ENCODE data around the gene SAA4. TPM values are rescaled to one million over a fixed set of nuclear protein-coding genes. Genes with fewer than 3 reads are reported as not detected.

SAA4 gene
- total RNA-seq, 3 donors from 2014 or later = 5.6 to 45.2 TPM; not detected in 1

DNA sequence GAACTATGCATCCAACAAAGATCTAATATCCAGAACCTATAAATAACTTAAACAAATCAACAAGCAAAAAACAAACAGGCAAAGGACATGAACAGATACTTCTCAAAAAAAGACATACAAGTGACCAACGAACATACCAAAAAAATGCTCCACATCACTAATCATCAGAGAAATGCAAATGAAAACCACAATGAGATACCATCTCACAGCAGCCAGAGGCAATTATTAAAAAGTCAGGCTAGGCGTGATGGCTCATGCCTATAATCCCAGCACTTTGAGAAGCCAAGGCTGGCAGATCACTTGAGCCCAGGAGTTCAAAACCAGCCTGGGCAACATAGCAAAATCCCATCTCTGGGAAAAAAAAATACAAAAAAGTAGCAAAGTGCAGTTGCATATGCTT lies 10.7 kb downstream of the SAA4 start:
- Histone ChIP-seq H3K9me3 (no peaks in the 10 kb centered on the region), H3K27me3 (no peaks in the 10 kb centered on the region), H3K4me1 (no peaks in the 10 kb centered on the region), H3K4me3 (no peak overlapping the region), H3K27ac (no peak overlapping the region), H3K36me3 (no peaks in the 10 kb centered on the region)
- no peak for TF ChIP-seq POLR2A (IDR thresholded peaks at IDR 0.05)
- TF ChIP-seq, protein P1, sequence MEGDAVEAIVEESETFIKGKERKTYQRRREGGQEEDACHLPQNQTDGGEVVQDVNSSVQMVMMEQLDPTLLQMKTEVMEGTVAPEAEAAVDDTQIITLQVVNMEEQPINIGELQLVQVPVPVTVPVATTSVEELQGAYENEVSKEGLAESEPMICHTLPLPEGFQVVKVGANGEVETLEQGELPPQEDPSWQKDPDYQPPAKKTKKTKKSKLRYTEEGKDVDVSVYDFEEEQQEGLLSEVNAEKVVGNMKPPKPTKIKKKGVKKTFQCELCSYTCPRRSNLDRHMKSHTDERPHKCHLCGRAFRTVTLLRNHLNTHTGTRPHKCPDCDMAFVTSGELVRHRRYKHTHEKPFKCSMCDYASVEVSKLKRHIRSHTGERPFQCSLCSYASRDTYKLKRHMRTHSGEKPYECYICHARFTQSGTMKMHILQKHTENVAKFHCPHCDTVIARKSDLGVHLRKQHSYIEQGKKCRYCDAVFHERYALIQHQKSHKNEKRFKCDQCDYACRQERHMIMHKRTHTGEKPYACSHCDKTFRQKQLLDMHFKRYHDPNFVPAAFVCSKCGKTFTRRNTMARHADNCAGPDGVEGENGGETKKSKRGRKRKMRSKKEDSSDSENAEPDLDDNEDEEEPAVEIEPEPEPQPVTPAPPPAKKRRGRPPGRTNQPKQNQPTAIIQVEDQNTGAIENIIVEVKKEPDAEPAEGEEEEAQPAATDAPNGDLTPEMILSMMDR (IDR thresholded peaks at IDR 0.05) = no peak
- TF ChIP-seq POLR2AphosphoS5 (IDR thresholded peaks at IDR 0.05) = no peak
- no peak for DNase-seq (ENCODE audit: low spot score in 2 of 2)
- intact Hi-C loops (cut with DNase I; ENCODE audit: low total_unique reads) = no loop called here

DNA sequence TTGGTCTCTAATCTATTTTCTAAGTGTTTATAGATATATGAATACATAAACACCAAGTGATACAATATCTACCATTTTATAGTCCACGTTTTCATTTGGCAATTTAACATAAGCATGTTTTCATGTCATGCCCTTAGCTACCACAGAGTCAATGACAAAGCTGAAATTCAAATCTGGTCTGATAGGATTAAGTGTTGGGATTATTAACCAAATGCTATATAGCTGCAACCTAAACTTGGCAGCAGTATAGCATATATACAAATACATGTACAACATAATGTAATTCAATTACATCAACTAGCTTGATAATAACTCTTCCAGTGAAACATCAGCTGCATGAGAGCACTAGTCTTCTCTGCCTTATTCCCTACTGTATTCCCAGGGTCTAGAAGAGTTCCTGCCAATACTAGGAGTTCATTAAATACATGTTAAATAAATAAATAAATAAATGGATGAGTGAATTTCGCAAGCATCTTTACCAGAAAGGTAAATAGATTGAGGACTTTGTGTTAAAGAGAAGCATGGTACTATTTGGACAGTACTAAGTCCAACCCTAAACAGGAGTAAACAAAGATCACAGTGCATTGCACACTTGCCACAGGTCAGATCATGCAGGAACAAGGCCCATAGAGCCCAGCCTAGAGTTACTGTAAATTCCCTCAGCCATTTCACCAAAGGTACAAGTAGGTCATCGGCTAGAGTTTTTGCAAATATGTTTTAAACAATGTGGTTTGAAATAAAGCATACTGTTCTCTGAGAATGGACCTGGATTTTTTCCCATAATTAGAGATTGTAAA lies 12.8 kb downstream of the SAA4 start:
- no peak overlapping the region for H3K27ac ChIP-seq
- no peak overlapping the region for H3K4me3 ChIP-seq
- H3K4me1 ChIP-seq = no peaks in the 10 kb centered on the region
- no peak for DNase-seq (ENCODE audit: low spot score in 2 of 2)
- TF ChIP-seq, protein P1 (IDR thresholded peaks at IDR 0.05) = no peak
- no peak for TF ChIP-seq POLR2A (IDR thresholded peaks at IDR 0.05)
- TF ChIP-seq POLR2AphosphoS5 (IDR thresholded peaks at IDR 0.05) = no peak
- H3K36me3 ChIP-seq = no peaks in the 10 kb centered on the region
- H3K27me3 ChIP-seq = no peaks in the 10 kb centered on the region
- intact Hi-C loops (cut with DNase I; ENCODE audit: low total_unique reads) = no loop called here
- peaks cover 0 to 3% of the 10 kb centered on the region in 2 donors for H3K9me3 ChIP-seq

DNA sequence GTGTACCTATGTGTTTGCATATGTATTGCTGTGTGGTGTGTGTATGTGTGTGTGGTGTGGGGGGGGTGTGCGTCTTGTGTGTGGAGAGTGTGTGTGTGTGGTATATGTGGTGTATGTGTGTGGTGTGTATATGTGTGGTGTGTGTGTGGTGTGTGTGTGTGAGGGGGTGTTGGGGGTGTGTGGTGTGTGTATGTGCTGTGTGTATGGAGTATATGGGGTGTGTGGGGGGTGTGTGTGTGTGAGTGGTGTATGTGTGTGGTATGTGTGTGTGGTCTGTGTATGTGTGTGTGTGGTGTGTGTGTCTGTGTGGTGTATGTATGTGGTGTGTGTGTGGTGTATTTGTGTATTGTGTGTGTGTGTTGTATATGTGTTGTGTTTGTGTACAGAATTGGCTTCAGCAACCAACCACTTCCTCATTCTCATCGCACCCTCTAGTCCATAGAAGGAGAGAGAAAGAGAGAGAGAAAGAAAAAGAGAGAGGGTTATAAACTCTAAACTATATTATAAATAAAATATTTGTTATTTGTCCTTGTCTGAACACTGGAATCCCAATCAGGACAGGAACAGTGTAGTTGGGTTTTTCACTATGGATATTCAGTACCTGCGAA lies 13.7 kb downstream of the SAA4 start:
- H3K4me1 ChIP-seq = no peaks in the 10 kb centered on the region
- no peaks in the 10 kb centered on the region for H3K36me3 ChIP-seq
- H3K27me3 ChIP-seq = no peaks in the 10 kb centered on the region
- DNase-seq (ENCODE audit: low spot score in 2 of 2) = no peak
- no peak overlapping the region for H3K27ac ChIP-seq
- peaks cover 0 to 3% of the 10 kb centered on the region in 2 donors for H3K9me3 ChIP-seq
- intact Hi-C loops (cut with DNase I; ENCODE audit: low total_unique reads) = no loop called here
- no peak overlapping the region for H3K4me3 ChIP-seq
- no peak for TF ChIP-seq POLR2A (IDR thresholded peaks at IDR 0.05)
- TF ChIP-seq POLR2AphosphoS5 (IDR thresholded peaks at IDR 0.05) = no peak
- TF ChIP-seq, protein P1 (IDR thresholded peaks at IDR 0.05) = no peak

DNA sequence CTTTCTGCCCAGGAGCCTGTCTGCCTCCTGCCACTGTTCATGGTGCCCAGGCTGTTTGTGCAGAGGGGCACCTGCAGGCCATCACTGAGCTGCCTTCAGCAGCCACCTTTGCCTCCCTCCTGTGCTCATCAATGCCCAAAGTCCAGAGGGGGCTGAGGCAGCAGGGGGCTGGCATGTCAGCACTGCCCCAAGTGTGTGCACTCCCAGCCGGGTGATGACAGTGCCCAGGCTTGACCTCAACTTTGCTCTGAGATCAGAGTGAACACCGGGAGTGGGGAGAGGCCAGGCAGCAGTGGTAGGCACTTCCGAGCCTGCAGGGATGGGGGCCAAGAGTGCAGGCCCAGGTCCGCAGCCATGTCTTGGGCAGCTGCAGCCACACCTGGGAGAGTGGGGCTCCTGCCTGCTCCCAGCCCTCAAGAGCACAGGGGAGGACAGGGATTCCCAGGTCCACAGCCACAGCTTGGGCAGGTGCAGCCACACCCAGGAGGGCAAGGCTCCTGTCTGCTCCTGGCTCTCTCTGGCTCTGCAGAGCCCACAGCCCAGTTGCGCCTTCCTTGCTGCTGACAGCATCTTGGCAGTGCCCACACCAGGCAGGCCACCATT lies 15.2 kb downstream of the SAA4 start:
- no peaks in the 10 kb centered on the region for H3K27me3 ChIP-seq
- H3K27ac ChIP-seq = no peak overlapping the region
- TF ChIP-seq POLR2A (IDR thresholded peaks at IDR 0.05) = no peak
- no peak for TF ChIP-seq POLR2AphosphoS5 (IDR thresholded peaks at IDR 0.05)
- TF ChIP-seq, protein P1 (IDR thresholded peaks at IDR 0.05) = no peak
- DNase-seq (ENCODE audit: low spot score in 2 of 2) = no peak
- no peaks in the 10 kb centered on the region for H3K36me3 ChIP-seq
- no peaks in the 10 kb centered on the region for H3K4me1 ChIP-seq
- intact Hi-C loops (cut with DNase I; ENCODE audit: low total_unique reads) = no loop called here
- H3K9me3 ChIP-seq = peaks cover 0 to 3% of the 10 kb centered on the region in 2 donors
- no peak overlapping the region for H3K4me3 ChIP-seq

DNA sequence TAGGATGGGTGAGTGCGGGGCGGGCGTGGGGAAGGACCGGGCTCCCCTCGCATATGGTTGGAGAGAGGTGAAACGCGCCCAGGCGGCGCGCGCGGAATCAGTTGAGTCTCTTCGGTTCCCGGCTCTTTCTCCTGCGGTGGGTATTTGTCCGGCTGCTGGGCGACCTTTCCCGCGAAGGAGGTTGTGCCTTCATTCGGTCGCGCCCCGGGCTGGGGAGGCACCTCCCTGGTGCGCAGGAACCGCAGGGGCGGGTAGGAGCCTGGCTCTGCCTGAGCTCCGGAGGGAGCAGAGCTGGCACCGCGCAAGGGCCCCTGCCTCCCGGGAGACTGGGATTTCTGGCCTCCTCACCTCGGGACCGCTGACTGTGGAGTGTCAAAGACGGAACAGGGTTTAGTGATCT lies 27.5 kb downstream of the SAA4 start:
- Histone ChIP-seq H3K27me3 (peaks cover 0 to 8% of the 10 kb centered on the region in 2 donors), H3K27ac (no peak overlapping the region), H3K4me3 (no peak overlapping the region), H3K36me3 (no peaks in the 10 kb centered on the region), H3K9me3 (peaks cover 0 to 6% of the 10 kb centered on the region in 2 donors), H3K4me1 (no peaks in the 10 kb centered on the region)
- DNase-seq (ENCODE audit: low spot score in 2 of 2) = no peak
- TF ChIP-seq, protein P1 (IDR thresholded peaks at IDR 0.05) = no peak
- TF ChIP-seq POLR2AphosphoS5 (IDR thresholded peaks at IDR 0.05) (no peak), POLR2A (IDR thresholded peaks at IDR 0.05) (no peak)
- intact Hi-C loops (cut with DNase I; ENCODE audit: low total_unique reads) = loop anchor here (5.0 kb wide), 1 partner anchor 698 kb away; no protein-coding TSS in a partner anchor

Measured in breast epithelium (tissue), 4 donors.